Stimulated activated CD8-positive, alpha-beta memory T cell treated with anti-CD3 and anti-CD28 coated beads, Interleukin-15, amount 100 ng/mL, for 4 hours (primary cell): ENCODE data around the gene KIAA0408.
"Not testable (repeated sequence)": the region's sequence is repeated elsewhere in the genome, so short reads cannot be mapped to it uniquely, and the experiment has no call there.

Experiments used
- DNase-seq, 2 donors: peaks; one replicate each; pipeline ENCODE4 v3.0.0-alpha.2; 2020; ENCODE audit warnings: low read depth in 2 of 2

KIAA0408 gene

DNA sequence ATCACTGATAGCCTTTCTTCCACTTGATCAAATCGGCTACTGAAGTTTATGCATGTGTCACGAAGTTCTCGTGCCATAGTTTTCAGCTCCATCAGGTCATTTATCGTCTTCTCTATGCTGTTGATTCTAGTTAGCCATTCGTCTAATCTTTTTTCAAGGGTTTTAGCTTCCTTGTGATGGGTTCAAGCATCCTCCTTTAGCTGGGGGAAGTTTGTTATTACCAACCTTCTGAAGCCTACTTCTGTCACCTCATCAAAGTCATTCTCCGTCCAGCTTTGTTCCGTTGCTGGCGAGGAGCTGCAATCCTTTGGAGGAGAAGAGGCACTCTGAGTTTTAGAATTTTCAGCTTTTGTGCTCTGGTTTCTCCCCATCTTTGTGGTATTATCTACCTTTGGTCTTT, 47.2 kb downstream of the KIAA0408 start:
- not testable (repeated sequence) for DNase-seq
